ENCODE data around the gene CHEK1.

GRCh38 chr11:125692887-125693286, 67.9 kb downstream of the CHEK1 start:
- TF ChIP-seq POLR2A (IDR thresholded peaks at IDR 0.05) (no peak), CTCF (IDR thresholded peaks at IDR 0.05) (no peak)
